ENCODE measurements around the gene CACNB1.

CACNB1 gene

GRCh38 chr17:39200070-39200879 is 2.8 kb upstream of the CACNB1 start, which contains the start of gene RPL19:
RPL19 (plus strand) TSS chr17:39200283; CDS start chr17:39200345, 62 bp downstream.
- Histone ChIP-seq H3K4me3 (replicated peaks; ENCODE audit: insufficient read depth, low read length) (peak within 1 kb of the TSS; percentile 77), H3K27me3 (ENCODE audit: insufficient read depth, poor library complexity, severe bottlenecking) (peaks cover 19% of the 10 kb centered on the region), H3K27ac (replicated peaks) (peak within 1 kb of the TSS; percentile 100)
- peak; percentile 76 to 85 for DNase-seq (ENCODE audit: low read depth in 1 of 2, low spot score in 1 of 2)
- TF ChIP-seq SPI1 (IDR thresholded peaks at IDR 0.05; ENCODE audit: borderline replicate concordance, low read depth) = no peak
- no peak for TF ChIP-seq CTCF (IDR thresholded peaks at IDR 0.05; ENCODE audit: insufficient read depth, low read length)
- TF ChIP-seq POLR2AphosphoS5 (IDR thresholded peaks at IDR 0.05; ENCODE audit: low read depth) = peak; percentile 99
- TF ChIP-seq, protein P1, sequence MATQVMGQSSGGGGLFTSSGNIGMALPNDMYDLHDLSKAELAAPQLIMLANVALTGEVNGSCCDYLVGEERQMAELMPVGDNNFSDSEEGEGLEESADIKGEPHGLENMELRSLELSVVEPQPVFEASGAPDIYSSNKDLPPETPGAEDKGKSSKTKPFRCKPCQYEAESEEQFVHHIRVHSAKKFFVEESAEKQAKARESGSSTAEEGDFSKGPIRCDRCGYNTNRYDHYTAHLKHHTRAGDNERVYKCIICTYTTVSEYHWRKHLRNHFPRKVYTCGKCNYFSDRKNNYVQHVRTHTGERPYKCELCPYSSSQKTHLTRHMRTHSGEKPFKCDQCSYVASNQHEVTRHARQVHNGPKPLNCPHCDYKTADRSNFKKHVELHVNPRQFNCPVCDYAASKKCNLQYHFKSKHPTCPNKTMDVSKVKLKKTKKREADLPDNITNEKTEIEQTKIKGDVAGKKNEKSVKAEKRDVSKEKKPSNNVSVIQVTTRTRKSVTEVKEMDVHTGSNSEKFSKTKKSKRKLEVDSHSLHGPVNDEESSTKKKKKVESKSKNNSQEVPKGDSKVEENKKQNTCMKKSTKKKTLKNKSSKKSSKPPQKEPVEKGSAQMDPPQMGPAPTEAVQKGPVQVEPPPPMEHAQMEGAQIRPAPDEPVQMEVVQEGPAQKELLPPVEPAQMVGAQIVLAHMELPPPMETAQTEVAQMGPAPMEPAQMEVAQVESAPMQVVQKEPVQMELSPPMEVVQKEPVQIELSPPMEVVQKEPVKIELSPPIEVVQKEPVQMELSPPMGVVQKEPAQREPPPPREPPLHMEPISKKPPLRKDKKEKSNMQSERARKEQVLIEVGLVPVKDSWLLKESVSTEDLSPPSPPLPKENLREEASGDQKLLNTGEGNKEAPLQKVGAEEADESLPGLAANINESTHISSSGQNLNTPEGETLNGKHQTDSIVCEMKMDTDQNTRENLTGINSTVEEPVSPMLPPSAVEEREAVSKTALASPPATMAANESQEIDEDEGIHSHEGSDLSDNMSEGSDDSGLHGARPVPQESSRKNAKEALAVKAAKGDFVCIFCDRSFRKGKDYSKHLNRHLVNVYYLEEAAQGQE (IDR thresholded peaks at IDR 0.05; ENCODE audit: insufficient replicate concordance, low read depth) = peak; percentile 70
- no peak for TF ChIP-seq GABPA (IDR thresholded peaks at IDR 0.05; ENCODE audit: low read depth)

GRCh38 chr17:39199820-39200069 is 2.3 kb upstream of the CACNB1 start:
- TF ChIP-seq, protein P1 (IDR thresholded peaks at IDR 0.05; ENCODE audit: insufficient replicate concordance, low read depth) = no peak
- peak; percentile 59 for TF ChIP-seq GABPA (IDR thresholded peaks at IDR 0.05; ENCODE audit: low read depth)
- peak; percentile 96 to 97 for DNase-seq (ENCODE audit: low read depth in 1 of 2, low spot score in 1 of 2)
- Histone ChIP-seq H3K4me3 (replicated peaks; ENCODE audit: insufficient read depth, low read length) (peak overlapping the region; percentile 39), H3K27ac (replicated peaks) (peak overlapping the region; percentile 100), H3K27me3 (ENCODE audit: insufficient read depth, poor library complexity, severe bottlenecking) (peaks cover 19% of the 10 kb centered on the region)

DNA sequence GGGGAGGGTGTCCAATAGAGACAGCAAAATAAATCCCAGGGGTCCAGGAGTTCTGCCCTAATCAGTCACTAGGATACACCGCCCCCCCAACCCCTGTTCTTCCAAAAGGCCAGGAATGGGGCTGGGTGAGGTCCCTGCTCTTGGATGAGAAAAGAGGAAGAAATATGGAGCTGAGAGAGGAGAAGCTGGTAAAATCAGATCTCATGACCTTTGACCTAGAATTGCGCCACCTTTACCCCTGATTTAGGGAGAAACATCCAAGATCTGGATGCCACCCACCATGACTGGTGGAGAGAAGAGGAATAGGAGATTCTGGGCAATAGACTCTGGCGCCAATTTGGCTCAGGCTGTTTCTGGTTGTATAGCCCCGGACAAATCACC is 707 bp upstream of the CACNB1 start:
- peak in 1 of 2 experiments; percentile 39 for DNase-seq (ENCODE audit: low read depth in 1 of 2, low spot score in 1 of 2)
- TF ChIP-seq SPI1 (IDR thresholded peaks at IDR 0.05; ENCODE audit: borderline replicate concordance, low read depth) (no peak), GABPA (IDR thresholded peaks at IDR 0.05; ENCODE audit: low read depth) (no peak), POLR2AphosphoS5 (IDR thresholded peaks at IDR 0.05; ENCODE audit: low read depth) (no peak), CTCF (IDR thresholded peaks at IDR 0.05; ENCODE audit: insufficient read depth, low read length) (no peak)
- TF ChIP-seq, protein P1 (IDR thresholded peaks at IDR 0.05; ENCODE audit: insufficient replicate concordance, low read depth) = no peak
- Histone ChIP-seq H3K27ac (replicated peaks) (no peak overlapping the region), H3K27me3 (ENCODE audit: insufficient read depth, poor library complexity, severe bottlenecking) (peaks cover 19% of the 10 kb centered on the region), H3K4me3 (replicated peaks; ENCODE audit: insufficient read depth, low read length) (no peak overlapping the region)

All from HL-60 (cell line).